Keratinocyte (primary cell): Measurements from ENCODE around the gene CTCFL. TPM values are rescaled to one million over a fixed set of nuclear protein-coding genes. Genes with fewer than 3 reads are reported as not detected.

Source experiments
- DNase-seq: peaks from one replicate; pipeline ENCODE4 v3.0.0-alpha.2; 2011; ENCODE audit warnings: low read depth, missing footprints, low spot score
- FAIRE-seq: peaks from 2 replicates; lab custom pipeline; 2011; peaks lifted over from hg19 to GRCh38; lab: Jason Lieb, UNC
- H2AFZ ChIP-seq: 2 replicates; pipeline ENCODE4 v1.6.0; 2012; ENCODE audit warnings: low read length, control low read depth, inconsistent platforms; ENCODE audit not compliant: control insufficient read depth
- H3K27ac ChIP-seq: 2 replicates; pipeline ENCODE4 v1.5.1; 2011; ENCODE audit warnings: low read length; ENCODE audit not compliant: control insufficient read depth, insufficient read depth
- H3K27me3 ChIP-seq: 3 replicates; pipeline ENCODE4 v1.6.0; 2011; ENCODE audit warnings: low read length; ENCODE audit not compliant: control insufficient read depth, insufficient read depth; ENCODE audit errors: extremely low read depth
- H3K36me3 ChIP-seq, 2 experiments: 2 replicates in 1 of 2; 3 replicates in 1 of 2; pipeline ENCODE4 v1.5.1; 2011; ENCODE audit warnings: low read length in 2 of 2, mild to moderate bottlenecking in 1 of 2; ENCODE audit not compliant: control insufficient read depth in 2 of 2, insufficient read depth in 2 of 2; ENCODE audit errors: extremely low read depth in 1 of 2
- H3K4me1 ChIP-seq: 3 replicates; pipeline ENCODE4 v1.5.1; 2011; ENCODE audit warnings: low read length; ENCODE audit not compliant: control insufficient read depth, insufficient read depth; ENCODE audit errors: extremely low read depth
- H3K4me2 ChIP-seq: 3 replicates; pipeline ENCODE4 v1.6.0; 2011; ENCODE audit warnings: low read depth, low read length; ENCODE audit not compliant: control insufficient read depth, insufficient read depth; ENCODE audit errors: extremely low read depth
- H3K4me3 ChIP-seq, 3 experiments: fragments of 200-600 bp in 1 of 3; sonication (generic) in 1 of 3; 2 replicates in 2 of 3; 3 replicates in 1 of 3; pipeline ENCODE4 v1.5.1; 2011 to 2016; ENCODE audit warnings: low read length in 3 of 3, mild to moderate bottlenecking in 3 of 3, control low read depth in 2 of 3, inconsistent platforms in 1 of 3, low read depth in 1 of 3, mixed read lengths in 1 of 3, mixed run types in 1 of 3, moderate library complexity in 1 of 3; ENCODE audit not compliant: control insufficient read depth in 2 of 3, insufficient read depth in 2 of 3; ENCODE audit errors: extremely low read depth in 1 of 3
- H3K79me2 ChIP-seq: 2 replicates; pipeline ENCODE4 v1.6.0; 2012; ENCODE audit warnings: low read length; ENCODE audit not compliant: control insufficient read depth, insufficient read depth
- H3K9ac ChIP-seq: 3 replicates; pipeline ENCODE4 v1.6.0; 2011; ENCODE audit warnings: low read length; ENCODE audit not compliant: control insufficient read depth, insufficient read depth; ENCODE audit errors: extremely low read depth
- H3K9me1 ChIP-seq: 3 replicates; pipeline ENCODE4 v1.6.0; 2011; ENCODE audit warnings: low read length; ENCODE audit not compliant: control insufficient read depth, insufficient read depth; ENCODE audit errors: extremely low read depth
- H3K9me3 ChIP-seq: 2 replicates; pipeline ENCODE4 v1.5.1; 2012; ENCODE audit warnings: low read depth, low read length; ENCODE audit not compliant: control insufficient read depth
- H4K20me1 ChIP-seq: 3 replicates; pipeline ENCODE4 v1.6.0; 2011; ENCODE audit warnings: low read length; ENCODE audit not compliant: control insufficient read depth, insufficient read depth; ENCODE audit errors: extremely low read depth
- EZH2 ChIP-seq: IDR thresholded peaks from one replicate; pipeline ENCODE4 v1.6.1; 2012; ENCODE audit warnings: inconsistent platforms, mild to moderate bottlenecking, low read length, moderate library complexity
- dilution Hi-C: fragments of 300-500 bp; cut with MboI; formaldehyde crosslinking; loops from one replicate; pipeline ENCODE4 v1.7.0; 2020; ENCODE audit warnings: low sequenced_read_pairs; ENCODE audit not compliant: extremely low pct_ligation_motif_present
- polyA plus RNA-seq, 5 experiments: library from polyadenylated mRNA; depleted of rRNA in 3 of 5; stranded (reverse) in 3 of 5; stranded (forward) in 1 of 5; unstranded in 1 of 5; fragments of >200 nt; gene quantifications; 1 replicate in 1 of 5; 2 replicates in 3 of 5; 3 replicates in 1 of 5; pipeline versions ENCODE4 v1.2.1 to v1.2.3, GENCODE V29; 2011 to 2012; ENCODE audit warnings: missing spikeins in 2 of 5, low read depth in 1 of 5, low replicate concordance in 1 of 5
- TF ChIP-seq, protein P1 (sequence below), 3 experiments: IDR thresholded peaks in 1 of 3; conservative IDR thresholded peaks in 1 of 3; optimal IDR thresholded peaks in 1 of 3; 2 replicates in 2 of 3; 3 replicates in 1 of 3; pipeline versions ENCODE3 to v1.5.1; 2011; ENCODE audit warnings: low read length in 3 of 3, mild to moderate bottlenecking in 3 of 3, moderate library complexity in 2 of 3, control low read depth in 1 of 3, inconsistent platforms in 1 of 3; ENCODE audit not compliant: insufficient read depth in 2 of 3; ENCODE audit errors: extremely low read depth in 1 of 3

CTCFL gene
- polyA plus RNA-seq, 1 donor (not counting 4 experiments of a cell fraction or from before 2014, with no cell fraction given) = not detected

DNA sequence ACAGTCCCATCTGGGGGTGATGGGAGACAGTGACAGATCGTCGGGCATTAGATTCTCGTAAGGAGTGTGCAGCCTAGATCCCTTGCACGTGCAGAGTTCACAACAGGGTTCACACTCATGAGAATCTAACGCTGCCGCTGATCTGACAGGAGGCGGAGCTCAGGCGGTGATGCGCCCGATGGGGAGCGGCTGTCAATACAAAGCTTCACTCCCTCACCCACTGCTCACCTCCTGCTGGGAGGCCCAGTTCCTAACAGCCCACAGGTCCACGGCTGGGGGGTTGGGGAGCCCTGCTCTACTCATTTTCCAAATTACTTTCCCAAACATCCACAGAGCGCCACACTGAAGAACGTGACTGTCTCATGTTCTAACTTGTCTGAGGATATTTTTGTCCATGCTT lies 25.3 kb downstream of the CTCFL start:
- no peak overlapping the region for H3K9ac ChIP-seq
- peak overlapping the region; percentile 22 for H3K4me2 ChIP-seq
- H3K9me1 ChIP-seq = no peaks in the 10 kb centered on the region
- no peaks in the 10 kb centered on the region for H3K79me2 ChIP-seq
- H3K36me3 ChIP-seq = no peaks in the 10 kb centered on the region
- H3K4me1 ChIP-seq = peaks cover 2% of the 10 kb centered on the region
- H4K20me1 ChIP-seq = no peaks in the 10 kb centered on the region
- no peak overlapping the region for H3K27ac ChIP-seq
- dilution Hi-C loops = no loop called here
- H3K9me3 ChIP-seq = no peaks in the 10 kb centered on the region
- H3K4me3 ChIP-seq = no peak overlapping the region
- DNase-seq = no peak
- no peak for FAIRE-seq
- TF ChIP-seq, protein P1, sequence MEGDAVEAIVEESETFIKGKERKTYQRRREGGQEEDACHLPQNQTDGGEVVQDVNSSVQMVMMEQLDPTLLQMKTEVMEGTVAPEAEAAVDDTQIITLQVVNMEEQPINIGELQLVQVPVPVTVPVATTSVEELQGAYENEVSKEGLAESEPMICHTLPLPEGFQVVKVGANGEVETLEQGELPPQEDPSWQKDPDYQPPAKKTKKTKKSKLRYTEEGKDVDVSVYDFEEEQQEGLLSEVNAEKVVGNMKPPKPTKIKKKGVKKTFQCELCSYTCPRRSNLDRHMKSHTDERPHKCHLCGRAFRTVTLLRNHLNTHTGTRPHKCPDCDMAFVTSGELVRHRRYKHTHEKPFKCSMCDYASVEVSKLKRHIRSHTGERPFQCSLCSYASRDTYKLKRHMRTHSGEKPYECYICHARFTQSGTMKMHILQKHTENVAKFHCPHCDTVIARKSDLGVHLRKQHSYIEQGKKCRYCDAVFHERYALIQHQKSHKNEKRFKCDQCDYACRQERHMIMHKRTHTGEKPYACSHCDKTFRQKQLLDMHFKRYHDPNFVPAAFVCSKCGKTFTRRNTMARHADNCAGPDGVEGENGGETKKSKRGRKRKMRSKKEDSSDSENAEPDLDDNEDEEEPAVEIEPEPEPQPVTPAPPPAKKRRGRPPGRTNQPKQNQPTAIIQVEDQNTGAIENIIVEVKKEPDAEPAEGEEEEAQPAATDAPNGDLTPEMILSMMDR (optimal IDR thresholded peaks at IDR 0.05 in 1 of 3, IDR thresholded peaks at IDR 0.05 in 1 of 3, conservative IDR thresholded peaks at IDR 0.05 in 1 of 3; ENCODE audit: extremely low read depth in 1 of 3, insufficient read depth in 2 of 3, low read length in 3 of 3) = no peak
- no peak for TF ChIP-seq EZH2
- H3K27me3 ChIP-seq = peaks cover 20% of the 10 kb centered on the region
- H2AFZ ChIP-seq = no peak overlapping the region

DNA sequence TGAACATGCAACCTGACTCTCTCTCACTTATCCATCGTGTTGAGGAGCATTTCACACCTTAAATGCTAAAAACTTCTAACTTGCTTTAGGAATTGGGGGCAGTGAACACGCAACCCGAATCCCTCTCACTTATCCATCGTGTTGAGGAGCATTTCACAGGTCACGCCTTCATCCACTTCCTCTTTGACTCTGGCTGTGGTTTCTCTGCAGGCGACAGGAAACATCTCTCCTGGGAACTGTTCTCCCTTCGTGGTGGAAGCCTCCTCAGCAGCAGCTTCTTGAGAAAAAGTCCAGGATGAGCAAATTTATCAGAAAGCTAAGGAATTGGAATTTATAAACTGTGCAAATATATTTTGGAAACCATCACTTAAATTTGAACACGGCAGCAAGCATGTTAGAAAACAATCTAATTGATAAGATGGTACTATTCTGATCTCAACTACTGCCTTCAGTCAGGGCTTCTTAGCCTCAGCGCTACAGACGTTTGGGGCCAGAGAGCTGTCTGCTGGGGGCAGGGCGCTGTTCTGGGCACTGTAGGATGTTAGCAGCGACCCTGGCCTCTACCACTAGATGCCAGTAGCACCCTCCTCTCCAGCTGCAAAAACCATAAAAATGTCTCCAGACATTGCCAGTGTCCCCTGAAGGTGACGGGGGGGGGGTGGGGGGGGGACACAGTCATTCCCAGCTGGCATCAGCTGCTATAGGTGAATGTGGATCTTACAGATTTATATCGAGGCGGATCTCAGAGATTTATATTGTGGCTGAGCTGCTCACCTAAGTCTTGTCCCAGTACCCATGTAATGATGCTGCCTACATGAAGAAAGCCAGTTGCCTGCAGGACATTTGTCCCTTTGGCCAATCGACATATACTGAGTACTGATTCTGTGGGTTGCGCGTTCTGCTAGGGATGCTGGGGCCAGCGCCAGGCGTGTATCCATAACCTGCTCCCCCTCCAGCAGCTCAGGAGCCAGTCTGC lies 26.2 kb downstream of the CTCFL start:
- Histone ChIP-seq H4K20me1 (no peaks in the 10 kb centered on the region), H3K9me3 (no peaks in the 10 kb centered on the region), H3K79me2 (no peaks in the 10 kb centered on the region), H3K4me1 (peaks cover 2% of the 10 kb centered on the region), H3K36me3 (no peaks in the 10 kb centered on the region), H3K9ac (no peak overlapping the region), H3K27ac (no peak overlapping the region), H3K4me2 (no peak overlapping the region), H3K4me3 (no peak overlapping the region), H3K27me3 (peaks cover 20% of the 10 kb centered on the region), H2AFZ (no peak overlapping the region), H3K9me1 (no peaks in the 10 kb centered on the region)
- TF ChIP-seq, protein P1 (optimal IDR thresholded peaks at IDR 0.05 in 1 of 3, IDR thresholded peaks at IDR 0.05 in 1 of 3, conservative IDR thresholded peaks at IDR 0.05 in 1 of 3; ENCODE audit: extremely low read depth in 1 of 3, insufficient read depth in 2 of 3, low read length in 3 of 3) = peak in 2 of 3 experiments; percentile 26 to 42
- no peak for TF ChIP-seq EZH2
- DNase-seq (no peak), FAIRE-seq (no peak)
- dilution Hi-C loops = no loop called here
